Neural progenitor cell (in vitro differentiated cells): Measurements from ENCODE around the gene FAM117B.

Experiments
- EZH2 ChIP-seq: fragments of 200-600 bp; sonication (generic); IDR thresholded peaks from 2 replicates; pipeline ENCODE4 v1.6.1; 2017; ENCODE audit warnings: antibody characterized with exemption, mild to moderate bottlenecking, moderate library complexity
- EZH2phosphoT487 ChIP-seq: fragments of 200-600 bp; sonication (generic); IDR thresholded peaks from 2 replicates; pipeline ENCODE4 v1.6.1; 2017; ENCODE audit warnings: antibody characterized with exemption
- TF ChIP-seq, protein P1 (sequence below): fragments of 200-600 bp; sonication (generic); IDR thresholded peaks from 2 replicates; pipeline ENCODE4 v1.5.1; 2017; ENCODE audit warnings: antibody characterized with exemption, mild to moderate bottlenecking

DNA sequence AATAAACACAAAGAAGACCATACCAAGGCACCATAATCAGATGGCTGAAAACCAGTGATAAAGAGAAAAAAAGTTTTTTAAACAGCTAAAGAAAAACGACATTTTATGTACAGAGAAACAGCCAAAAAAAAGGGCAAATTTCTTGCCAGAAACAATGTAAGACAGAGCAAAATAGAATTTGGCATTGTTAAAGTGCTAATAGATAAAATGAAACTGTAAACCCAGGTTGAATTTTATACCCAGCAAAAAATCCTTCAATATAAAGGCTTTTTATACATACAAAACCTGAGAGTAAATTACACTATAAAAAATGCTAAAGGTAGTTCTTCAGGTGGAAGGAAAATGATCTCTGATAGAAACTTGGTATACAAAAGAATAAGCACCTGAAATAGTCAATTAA lies 45.7 kb downstream of the FAM117B start:
- TF ChIP-seq, protein P1, sequence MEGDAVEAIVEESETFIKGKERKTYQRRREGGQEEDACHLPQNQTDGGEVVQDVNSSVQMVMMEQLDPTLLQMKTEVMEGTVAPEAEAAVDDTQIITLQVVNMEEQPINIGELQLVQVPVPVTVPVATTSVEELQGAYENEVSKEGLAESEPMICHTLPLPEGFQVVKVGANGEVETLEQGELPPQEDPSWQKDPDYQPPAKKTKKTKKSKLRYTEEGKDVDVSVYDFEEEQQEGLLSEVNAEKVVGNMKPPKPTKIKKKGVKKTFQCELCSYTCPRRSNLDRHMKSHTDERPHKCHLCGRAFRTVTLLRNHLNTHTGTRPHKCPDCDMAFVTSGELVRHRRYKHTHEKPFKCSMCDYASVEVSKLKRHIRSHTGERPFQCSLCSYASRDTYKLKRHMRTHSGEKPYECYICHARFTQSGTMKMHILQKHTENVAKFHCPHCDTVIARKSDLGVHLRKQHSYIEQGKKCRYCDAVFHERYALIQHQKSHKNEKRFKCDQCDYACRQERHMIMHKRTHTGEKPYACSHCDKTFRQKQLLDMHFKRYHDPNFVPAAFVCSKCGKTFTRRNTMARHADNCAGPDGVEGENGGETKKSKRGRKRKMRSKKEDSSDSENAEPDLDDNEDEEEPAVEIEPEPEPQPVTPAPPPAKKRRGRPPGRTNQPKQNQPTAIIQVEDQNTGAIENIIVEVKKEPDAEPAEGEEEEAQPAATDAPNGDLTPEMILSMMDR = no peak
- no peak for TF ChIP-seq EZH2phosphoT487
- no peak for TF ChIP-seq EZH2
